SK-N-SH (cell line): ENCODE results near the gene CKM. TPM values are rescaled to one million over a fixed set of nuclear protein-coding genes. Genes with fewer than 3 reads are reported as not detected.

Source experiments
- CTCF ChIA-PET: fragments of 300-600, 350-600 bp; formaldehyde crosslinking; extraction: SDS; loops from one replicate; lab custom pipeline; 2021; lab: Yijun Ruan, JAX
- POLR2A ChIA-PET: fragments of 350-600 bp; sonication (Branson Sonifier 250); formaldehyde crosslinking; extraction: SDS; loops from one replicate; lab custom pipeline; 2020; ENCODE audit warnings: antibody characterized with exemption, inconsistent platforms; lab: Yijun Ruan, JAX
- DNase-seq: peaks from one replicate; pipeline ENCODE4 v3.0.0; 2012
- H2AFZ ChIP-seq: fragments of 200-600 bp; sonication (generic); 2 replicates; pipeline ENCODE4 v1.8.1; 2016; ENCODE audit warnings: antibody characterized with exemption, mild to moderate bottlenecking, low read depth
- H3F3A ChIP-seq: fragments of 200-600 bp; sonication (generic); replicated peaks from 2 replicates; pipeline ENCODE3; 2016; ENCODE audit warnings: antibody characterized with exemption, mild to moderate bottlenecking; ENCODE audit not compliant: insufficient read depth
- H3K27ac ChIP-seq, 2 experiments: fragments of 200-500 bp in 1 of 2; fragments of 200-600 bp in 1 of 2; sonication (Bioruptor generic) in 1 of 2; sonication (generic), shearing (Covaris generic) in 1 of 2; 2 replicates each; pipeline versions ENCODE4 v1.5.1 to v1.6.1; 2014 to 2016; ENCODE audit warnings: low read depth in 2 of 2, inconsistent platforms in 1 of 2, low read length in 1 of 2, mild to moderate bottlenecking in 1 of 2, mixed read lengths in 1 of 2
- H3K27me3 ChIP-seq: fragments of 200-600 bp; sonication (generic), shearing (Covaris generic); 2 replicates; pipeline ENCODE4 v1.6.1; 2016; ENCODE audit warnings: mixed run types; ENCODE audit not compliant: insufficient read depth
- H3K36me3 ChIP-seq, 2 experiments: fragments of 200-500 bp in 1 of 2; fragments of 200-600 bp in 1 of 2; sonication (Bioruptor generic) in 1 of 2; sonication (generic) in 1 of 2; replicated peaks in 1 of 2; 2 replicates each; pipeline versions ENCODE3 to v1.5.1; 2014 to 2016; ENCODE audit warnings: low read length in 1 of 2, mild to moderate bottlenecking in 1 of 2; ENCODE audit not compliant: insufficient read depth in 2 of 2, control insufficient read depth in 1 of 2
- H3K4me1 ChIP-seq, 2 experiments: fragments of 200-500 bp in 1 of 2; fragments of 200-600 bp in 1 of 2; sonication (Bioruptor generic) in 1 of 2; sonication (generic), shearing (Covaris generic) in 1 of 2; 2 replicates each; pipeline versions ENCODE4 v1.5.1 to v1.6.1; 2014 to 2016; ENCODE audit warnings: low read depth in 1 of 2, low read length in 1 of 2, mixed run types in 1 of 2; ENCODE audit not compliant: insufficient read depth in 2 of 2, control insufficient read depth in 1 of 2
- H3K4me2 ChIP-seq: fragments of 200-600 bp; sonication (generic), shearing (Covaris generic); 2 replicates; pipeline ENCODE4 v1.6.1; 2017; ENCODE audit warnings: mixed run types
- H3K4me3 ChIP-seq, 2 experiments: fragments of 200-500 bp in 1 of 2; fragments of 200-600 bp in 1 of 2; sonication (Bioruptor generic) in 1 of 2; sonication (generic), shearing (Covaris generic) in 1 of 2; 2 replicates each; pipeline versions ENCODE4 v1.5.1 to v1.8.1; 2014 to 2016; ENCODE audit warnings: low read depth in 2 of 2, inconsistent platforms in 1 of 2, low read length in 1 of 2, mild to moderate bottlenecking in 1 of 2, mixed read lengths in 1 of 2, moderate library complexity in 1 of 2
- H3K79me2 ChIP-seq: fragments of 200-600 bp; sonication (generic); 2 replicates; pipeline ENCODE4 v1.8.1; 2017; ENCODE audit warnings: mild to moderate bottlenecking; ENCODE audit not compliant: insufficient read depth
- H3K9ac ChIP-seq: fragments of 200-600 bp; sonication (generic); 2 replicates; pipeline ENCODE4 v1.6.1; 2017; ENCODE audit warnings: mixed run types
- H3K9me2 ChIP-seq: fragments of 200-600 bp; sonication (generic); 2 replicates; pipeline ENCODE4 v1.6.1; 2017; ENCODE audit warnings: mixed run types
- H3K9me3 ChIP-seq: fragments of 200-600 bp; sonication (generic); 2 replicates; pipeline ENCODE4 v1.6.1; 2017; ENCODE audit warnings: mixed run types, mild to moderate bottlenecking, moderate library complexity
- H4K20me1 ChIP-seq: fragments of 200-600 bp; sonication (generic); 2 replicates; pipeline ENCODE4 v1.6.1; 2017; ENCODE audit warnings: mild to moderate bottlenecking, mixed run types; ENCODE audit not compliant: insufficient read depth
- CHD2 ChIP-seq: fragments of 150-350 bp; IDR thresholded peaks from 2 replicates; pipeline ENCODE4 v1.6.1; 2018; ENCODE audit warnings: low read length; ENCODE audit not compliant: partially characterized antibody
- CTCF ChIP-seq: fragments of 200-600 bp; sonication (generic); IDR thresholded peaks from 2 replicates; pipeline ENCODE4 v1.6.1; 2017; ENCODE audit warnings: antibody characterized with exemption, mild to moderate bottlenecking, moderate library complexity
- ELF1 ChIP-seq: IDR thresholded peaks from 2 replicates; pipeline ENCODE4 v1.4.0; 2012
- EP300 ChIP-seq, 2 experiments: IDR thresholded peaks; 2 replicates each; pipeline versions ENCODE4 v1.4.0 to v1.6.1; 2012; ENCODE audit warnings: borderline replicate concordance in 1 of 2, low read depth in 1 of 2, low read length in 1 of 2
- EZH2phosphoT487 ChIP-seq: fragments of 200-600 bp; sonication (generic); IDR thresholded peaks from 2 replicates; pipeline ENCODE4 v1.6.1; 2017; ENCODE audit warnings: low read depth, mixed run types, mild to moderate bottlenecking, antibody characterized with exemption, moderate library complexity, borderline replicate concordance
- FOSL2 ChIP-seq: IDR thresholded peaks from 2 replicates; pipeline ENCODE4 v1.4.0; 2012; ENCODE audit warnings: low read depth, mild to moderate bottlenecking, moderate library complexity, borderline replicate concordance
- FOXJ3 ChIP-seq: sonication (generic); formaldehyde crosslinking; IDR thresholded peaks from 2 replicates; pipeline ENCODE4 v1.5.1; 2020; ENCODE audit warnings: mild to moderate bottlenecking, missing genetic modification reagents
- FOXM1 ChIP-seq: IDR thresholded peaks from 2 replicates; pipeline ENCODE4 v1.4.0; 2012; ENCODE audit warnings: low read depth, mild to moderate bottlenecking
- GABPA ChIP-seq: IDR thresholded peaks from 2 replicates; pipeline ENCODE4 v1.4.0; 2012; ENCODE audit warnings: low read depth, mild to moderate bottlenecking
- IRF3 ChIP-seq: fragments of 150-350 bp; IDR thresholded peaks from 2 replicates; pipeline ENCODE4 v1.6.1; 2016; ENCODE audit warnings: mild to moderate bottlenecking, low read depth, low read length
- MEF2A ChIP-seq: IDR thresholded peaks from 2 replicates; pipeline ENCODE4 v1.4.0; 2012; ENCODE audit warnings: low read depth, borderline replicate concordance
- MXI1 ChIP-seq: IDR thresholded peaks from 2 replicates; pipeline ENCODE4 v1.6.1; 2012; ENCODE audit warnings: mild to moderate bottlenecking, low read depth, low read length, improper control_type of control experiment
- NFIC ChIP-seq: IDR thresholded peaks from 2 replicates; pipeline ENCODE4 v1.4.0; 2012; ENCODE audit warnings: borderline replicate concordance
- PBX3 ChIP-seq: IDR thresholded peaks from 2 replicates; pipeline ENCODE4; 2012
- POLR2AphosphoS5 ChIP-seq: IDR thresholded peaks from 2 replicates; pipeline ENCODE4 v1.6.1; 2012; ENCODE audit warnings: low read depth, low read length
- SMC3 ChIP-seq: IDR thresholded peaks from 2 replicates; pipeline ENCODE4 v1.6.1; 2012; ENCODE audit warnings: low read depth, low read length, improper control_type of control experiment
- TCF12 ChIP-seq: IDR thresholded peaks from 2 replicates; pipeline ENCODE4 v1.4.0; 2012
- TEAD4 ChIP-seq: IDR thresholded peaks from 2 replicates; pipeline ENCODE4 v1.4.0; 2012; ENCODE audit warnings: mild to moderate bottlenecking, borderline replicate concordance; ENCODE audit not compliant: insufficient read depth
- USF1 ChIP-seq: IDR thresholded peaks from 2 replicates; pipeline ENCODE4 v1.4.0; 2012; ENCODE audit warnings: low read depth, borderline replicate concordance
- USF2 ChIP-seq: fragments of 150-350 bp; IDR thresholded peaks from 2 replicates; pipeline ENCODE4 v1.6.1; 2017; ENCODE audit warnings: antibody characterized with exemption, low read length, low read depth, borderline replicate concordance
- YY1 ChIP-seq: IDR thresholded peaks from 2 replicates; pipeline ENCODE4 v1.4.0; 2012; ENCODE audit warnings: low read depth, mild to moderate bottlenecking
- WGBS: methylation state at CpG from one replicate; pipeline ENCODE4 v1.1.6; 2017; ENCODE audit warnings: low lambda C conversion rate; 5-methylcytosine and 5-hydroxymethylcytosine counted together
- polyA plus RNA-seq, 3 experiments: library from polyadenylated mRNA; depleted of rRNA; stranded (reverse); fragments of >200 nt; gene quantifications; 2 replicates each; pipeline ENCODE4 v1.2.3, GENCODE V29; 2012

Gene CKM
- polyA plus RNA-seq, 1 of the 3 experiments (the other 2 are of a cell fraction) = 0.05 TPM

GRCh38 chr19:45275370-45275971 is 47.2 kb downstream of the CKM start (continued):
- TF ChIP-seq USF2 = no peak; the same call in 1 of the 2 replicates
- no peak for TF ChIP-seq SMC3
- TF ChIP-seq USF1 = peak; percentile 75
- TF ChIP-seq EZH2phosphoT487 = no peak
- no peak for TF ChIP-seq FOXJ3 (CRISPR knock-in tag)
- TF ChIP-seq FOXM1 = no peak
- TF ChIP-seq TEAD4 = no peak
- no peak for TF ChIP-seq ELF1
- TF ChIP-seq MXI1 = peak; percentile 76; the same call in 1 of the 2 replicates
- TF ChIP-seq CHD2 = no peak
- TF ChIP-seq IRF3 = no peak
- TF ChIP-seq EP300 (IDR thresholded peaks at IDR 0.05; ENCODE audit: borderline replicate concordance in 1 of 2, low read depth in 1 of 2, low read length in 1 of 2) = no peak
- no peak for TF ChIP-seq POLR2AphosphoS5
- no peak for TF ChIP-seq CTCF
- no peak for TF ChIP-seq TCF12
- no peak for TF ChIP-seq YY1
- peak; percentile 36; the same call in 1 of the 2 replicates for TF ChIP-seq NFIC

GRCh38 chr19:45273521-45273855 is 49.2 kb downstream of the CKM start:
- DNase-seq = no peak
- CTCF ChIA-PET = interaction anchor here (1.5 kb wide), 1 partner anchor 17 kb away, joined by 4 read pairs; no protein-coding TSS in a partner anchor
- no peak for TF ChIP-seq GABPA
- TF ChIP-seq CTCF = no peak
- TF ChIP-seq ELF1 = no peak
- TF ChIP-seq PBX3 = no peak
- no peak for TF ChIP-seq FOSL2
- TF ChIP-seq SMC3 = no peak
- TF ChIP-seq YY1 = no peak
- no peak for TF ChIP-seq MEF2A
- no peak for TF ChIP-seq USF1
- TF ChIP-seq USF2 = no peak
- no peak for TF ChIP-seq MXI1

More at GRCh38 chr19:45273521-45273855, 49.2 kb downstream of the CKM start:
- POLR2A ChIA-PET = no interaction called here
- H3K9ac ChIP-seq = no peak overlapping the region
- H3K4me2 ChIP-seq = no peak overlapping the region
- H2AFZ ChIP-seq = no peak overlapping the region
- H3K9me2 ChIP-seq = no peaks in the 10 kb centered on the region
- H3K79me2 ChIP-seq = no peaks in the 10 kb centered on the region
- no peaks in the 10 kb centered on the region for H3K9me3 ChIP-seq
- H4K20me1 ChIP-seq = no peaks in the 10 kb centered on the region
- H3K27ac ChIP-seq = peak overlapping the region in 1 of 2 experiments; percentile 40; a peak in 1 of 4 replicates
- H3K4me3 ChIP-seq = no peak overlapping the region
- H3K4me1 ChIP-seq = peaks cover 0 to 16% of the 10 kb centered on the region in 2 experiments; a peak in 2 of 4 replicates
- H3K36me3 ChIP-seq = peaks cover 18 to 19% of the 10 kb centered on the region in 2 experiments
- H3K27me3 ChIP-seq = no peaks in the 10 kb centered on the region
- WGBS = 92% methylated on average over 14 of the region's 14 CpGs
- no peaks in the 10 kb centered on the region for H3F3A ChIP-seq
